Upper lobe of left lung (tissue), 6 donors: Measurements from ENCODE around the gene GRPEL1. TPM values are rescaled to one million over a fixed set of nuclear protein-coding genes. Genes with fewer than 3 reads are reported as not detected.

ENCODE experiments used
- ATAC-seq, 2 donors: fragments of 200-7000 bp; cut with Tn5 transposase; one replicate each; pipeline ENCODE4 v1.9.1; 2022; ENCODE audit warnings: mild to moderate bottlenecking in 2 of 2, moderate library complexity in 2 of 2; ENCODE audit not compliant: low FRiP score in 2 of 2
- DNase-seq, 2 donors: peaks; one replicate each; pipeline ENCODE4 v3.0.0-alpha.2; 2019 to 2020
- H3K27ac ChIP-seq, 4 donors: fragments of 200-600 bp; sonication (generic); one replicate each; pipeline ENCODE4 v1.5.1; 2016 to 2019
- H3K27me3 ChIP-seq, 4 donors: fragments of 200-600 bp; sonication (generic); one replicate each; pipeline ENCODE4 v1.5.1; 2017 to 2019
- H3K36me3 ChIP-seq, 4 donors: fragments of 200-600 bp; sonication (generic); one replicate each; pipeline ENCODE4 v1.5.1; 2016 to 2019
- H3K4me1 ChIP-seq, 4 donors: fragments of 200-600 bp; sonication (generic); one replicate each; pipeline ENCODE4 v1.5.1; 2018 to 2019
- H3K4me3 ChIP-seq, 4 donors: fragments of 200-600 bp; sonication (generic); one replicate each; pipeline ENCODE4 v1.5.1; 2017 to 2019; ENCODE audit warnings: mild to moderate bottlenecking in 2 of 4, moderate library complexity in 1 of 4
- H3K9me3 ChIP-seq, 4 donors: fragments of 200-600 bp; sonication (generic); one replicate each; pipeline ENCODE4 v1.5.1; 2018 to 2019
- CTCF ChIP-seq, 6 experiments: fragments of 450-650 bp in 4 of 6; fragments of 200-600 bp in 2 of 6; sonication (generic) in 2 of 6; IDR thresholded peaks; one replicate each; pipeline ENCODE4 v1.5.1; 2016 to 2019; ENCODE audit warnings: antibody characterized with exemption in 6 of 6
- EP300 ChIP-seq, 4 donors: sonication (generic); formaldehyde crosslinking; IDR thresholded peaks; one replicate each; pipeline ENCODE4 v1.5.1; 2017; ENCODE audit warnings: antibody characterized with exemption in 4 of 4, control low read depth in 2 of 4
- POLR2A ChIP-seq, 4 donors: fragments of 450-650 bp; IDR thresholded peaks; one replicate each; pipeline ENCODE4 v1.5.1; 2016 to 2017; ENCODE audit warnings: antibody characterized with exemption in 4 of 4, mild to moderate bottlenecking in 2 of 4
- POLR2AphosphoS5 ChIP-seq, 2 donors: sonication (generic); formaldehyde crosslinking; IDR thresholded peaks; one replicate each; pipeline ENCODE4 v1.5.1; 2017; ENCODE audit warnings: antibody characterized with exemption in 2 of 2
- WGBS, 2 donors: methylation state at CpG; one replicate each; pipeline ENCODE4 v1.1.5; 2017 to 2018; 5-methylcytosine and 5-hydroxymethylcytosine counted together
- total RNA-seq, 6 donors: library from RNA; depleted of rRNA in 4 of 6; stranded (reverse); fragments of >200 nt in 4 of 6; gene quantifications; one replicate each; pipeline versions ENCODE4 v1.1.0 to v1.2.1, GENCODE V29; 2016 to 2021
- donor health status: DM: no; HTN: no; CAD: no; lungs with moderate emphysema.
- donor health status: DM: no; HTN: yes; CAD: no; lungs with severe emphysema.

GRPEL1 gene
- 10 to 100 TPM in 5 of 6 donors, 1 to 10 TPM in 1; 9.4 to 29.0 (median 24.2) TPM for total RNA-seq

DNA sequence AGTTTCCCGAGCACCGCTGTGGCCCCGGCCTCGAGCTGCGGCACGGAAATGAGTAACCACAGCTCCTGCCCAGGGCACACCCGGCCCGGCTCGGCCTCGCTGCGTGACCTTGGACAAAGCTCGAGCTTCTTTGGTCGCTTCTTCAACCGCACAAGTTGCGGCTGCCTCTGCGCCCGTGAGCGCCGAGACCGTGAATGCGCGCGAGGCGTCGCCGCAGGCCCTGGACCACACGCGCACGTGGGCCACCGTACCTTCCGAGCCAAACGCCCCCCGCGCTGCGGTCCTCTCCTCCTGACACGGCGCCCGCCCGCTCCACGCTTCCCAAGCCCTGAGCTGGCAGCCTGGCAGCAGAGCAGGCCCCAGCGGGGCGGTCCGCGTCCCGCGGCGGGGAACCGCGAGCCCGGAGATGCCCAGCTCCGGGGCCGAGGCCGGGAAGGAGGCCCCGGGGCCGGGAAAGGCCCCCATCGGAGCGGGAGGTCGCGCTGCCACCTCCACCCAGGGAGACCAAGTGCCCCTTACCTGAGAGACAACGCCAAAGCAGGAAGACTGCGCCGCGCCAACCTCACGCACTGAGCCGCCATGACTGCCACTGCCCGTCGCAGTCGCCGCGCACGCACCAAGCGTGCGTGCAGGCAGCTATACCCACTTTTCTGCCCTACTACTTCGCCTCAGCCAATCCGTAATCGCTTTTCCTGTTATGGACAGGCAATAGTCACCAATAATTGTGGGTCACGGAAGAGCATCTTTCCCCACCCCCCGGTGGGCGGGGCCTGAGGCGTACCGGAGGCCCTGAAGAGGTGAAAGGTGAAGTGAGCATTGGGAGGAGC lies at the start of gene GRPEL1:
Gene GRPEL1, minus strand, starts transcription at position 613 of the 827 bp plus-strand sequence. Its CDS starts 32 bp downstream, at position 581.
- 0% methylated on average over 17 to 37 of the region's 81 CpGs for WGBS, 2 donors
- peaks cover 18 to 34% (median 24%) of the 10 kb centered on the region in 4 donors for H3K4me1 ChIP-seq
- ATAC-seq (peak; percentile 98 to 99), DNase-seq (peak; percentile 93 to 99)
- H3K27ac ChIP-seq: peak within 1 kb of the TSS; percentile 91 to 97 (median 92)
- H3K9me3 ChIP-seq: no peaks in the 10 kb centered on the region
- TF ChIP-seq POLR2AphosphoS5 (IDR thresholded peaks at IDR 0.05) (peak; percentile 97 to 100), POLR2A (IDR thresholded peaks at IDR 0.05) (peak; percentile 66 to 98 (median 94)), EP300 (IDR thresholded peaks at IDR 0.05) (peak in 1 of 4 donors; percentile 71), CTCF (IDR thresholded peaks at IDR 0.05) (peak in 4 of 6 experiments; percentile 9 to 22 (median 14))
- peak within 1 kb of the TSS; percentile 73 to 100 (median 97) for H3K4me3 ChIP-seq
- no peaks in the 10 kb centered on the region for H3K27me3 ChIP-seq
- peaks cover 2 to 25% (median 14%) of the 10 kb centered on the region in 4 donors for H3K36me3 ChIP-seq

GRCh38 chr4:7116705-7117104 lies 48.8 kb upstream of the GRPEL1 start:
- peak in 1 of 2 donors; percentile 36 for DNase-seq
- Histone ChIP-seq H3K36me3 (no peaks in the 10 kb centered on the region), H3K27ac (no peak overlapping the region), H3K4me1 (no peaks in the 10 kb centered on the region), H3K9me3 (no peaks in the 10 kb centered on the region), H3K27me3 (no peaks in the 10 kb centered on the region), H3K4me3 (no peak overlapping the region)
- WGBS, 2 donors: 55 to 57% methylated on average over 6 of the region's 6 CpGs
- no peak for TF ChIP-seq POLR2A (IDR thresholded peaks at IDR 0.05)
- TF ChIP-seq CTCF (IDR thresholded peaks at IDR 0.05): no peak
- TF ChIP-seq EP300 (IDR thresholded peaks at IDR 0.05): no peak
- TF ChIP-seq POLR2AphosphoS5 (IDR thresholded peaks at IDR 0.05): no peak
- no peak for ATAC-seq

DNA sequence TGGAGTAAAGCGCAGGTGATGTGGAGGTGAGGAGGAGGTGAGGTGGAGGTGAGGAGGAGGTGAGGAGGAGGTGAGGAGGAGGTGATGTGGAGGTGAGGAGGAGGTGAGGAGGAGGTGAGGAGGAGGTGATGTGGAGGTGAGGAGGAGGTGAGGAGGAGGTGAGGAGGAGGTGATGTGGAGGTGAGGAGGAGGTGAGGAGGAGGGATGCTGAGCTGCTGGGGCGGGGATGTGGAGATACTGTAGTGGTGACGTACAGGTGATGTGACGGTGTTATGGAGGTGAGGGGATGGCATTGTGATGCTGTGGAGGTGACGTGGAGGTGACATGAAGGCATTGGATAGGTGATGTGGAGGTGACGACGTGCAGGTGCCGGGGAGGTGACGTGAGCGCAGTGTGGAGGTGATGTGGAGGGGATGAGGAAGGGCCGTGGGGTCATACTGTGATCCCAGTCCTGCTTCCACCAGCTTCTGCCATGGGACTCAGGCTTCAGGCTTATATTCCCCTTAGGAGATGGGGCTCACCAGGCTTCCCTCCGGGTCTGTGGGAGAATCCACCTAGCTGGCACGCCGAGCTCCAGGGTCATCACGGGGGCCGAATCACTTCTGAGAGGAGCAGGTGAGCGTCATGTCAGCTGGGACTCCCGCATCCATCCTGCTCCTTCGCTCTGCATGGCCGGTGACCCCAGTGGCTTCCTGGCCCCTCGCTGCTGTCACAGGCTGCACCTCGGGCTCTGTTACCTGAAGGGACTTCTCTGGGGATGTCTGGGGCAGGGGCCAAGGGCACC lies 47.9 kb upstream of the GRPEL1 start:
- H3K36me3 ChIP-seq: no peaks in the 10 kb centered on the region
- no peaks in the 10 kb centered on the region for H3K27me3 ChIP-seq
- DNase-seq: peak in 1 of 2 donors; percentile 56
- 81 to 94% methylated on average over 11 to 22 of the region's 22 CpGs for WGBS, 2 donors
- no peak overlapping the region for H3K4me3 ChIP-seq
- H3K27ac ChIP-seq: no peak overlapping the region
- no peaks in the 10 kb centered on the region for H3K9me3 ChIP-seq
- no peak for ATAC-seq
- TF ChIP-seq POLR2AphosphoS5 (IDR thresholded peaks at IDR 0.05): no peak
- TF ChIP-seq EP300 (IDR thresholded peaks at IDR 0.05): no peak
- no peak for TF ChIP-seq POLR2A (IDR thresholded peaks at IDR 0.05)
- TF ChIP-seq CTCF (IDR thresholded peaks at IDR 0.05): no peak
- H3K4me1 ChIP-seq: no peaks in the 10 kb centered on the region

- 86 to 90% methylated on average over 4 to 9 of the region's 9 CpGs for WGBS, 2 donors
- Histone ChIP-seq H3K4me3 (no peak overlapping the region), H3K36me3 (no peaks in the 10 kb centered on the region), H3K4me1 (no peaks in the 10 kb centered on the region), H3K27ac (no peak overlapping the region), H3K27me3 (no peaks in the 10 kb centered on the region), H3K9me3 (no peaks in the 10 kb centered on the region)
- ATAC-seq (no peak), DNase-seq (peak in 1 of 2 donors; percentile 12)
- TF ChIP-seq EP300 (IDR thresholded peaks at IDR 0.05) (no peak), POLR2A (IDR thresholded peaks at IDR 0.05) (no peak), CTCF (IDR thresholded peaks at IDR 0.05) (no peak), POLR2AphosphoS5 (IDR thresholded peaks at IDR 0.05) (no peak)
Measured at GRCh38 chr4:7112656-7113055, 44.8 kb upstream of the GRPEL1 start.
